HepG2 (cell line): ENCODE measurements around the gene SNAPC3. TPM values are rescaled to one million over a fixed set of nuclear protein-coding genes. Genes with fewer than 3 reads are reported as not detected.

Experiments used
- CCDC6 ChIP-seq: sonication (generic); formaldehyde crosslinking; IDR thresholded peaks from 2 replicates; pipeline ENCODE4 v1.8.1; 2022; ENCODE audit warnings: mild to moderate bottlenecking, missing genetic modification reagents, moderate library complexity
- FOXA3 ChIP-seq: IDR thresholded peaks from 2 replicates; pipeline ENCODE4 v1.6.1; 2016; ENCODE audit warnings: missing genetic modification reagents, missing compliant biosample characterization
- KAT2B ChIP-seq: fragments of 150-350 bp; IDR thresholded peaks from 2 replicates; pipeline ENCODE4 v1.6.1; 2014; ENCODE audit warnings: low read depth, low read length, borderline replicate concordance
- MIXL1 ChIP-seq: IDR thresholded peaks from 2 replicates; pipeline ENCODE4 v1.6.1; 2016
- ONECUT2 ChIP-seq: sonication (generic); formaldehyde crosslinking; IDR thresholded peaks from 2 replicates; pipeline ENCODE4 v1.4.0; 2020; ENCODE audit warnings: missing genetic modification reagents
- PITX1 ChIP-seq: sonication (generic); formaldehyde crosslinking; IDR thresholded peaks from 2 replicates; pipeline ENCODE4 v1.5.1; 2020; ENCODE audit warnings: mild to moderate bottlenecking, missing genetic modification reagents
- PPARG ChIP-seq: conservative IDR thresholded peaks from 2 replicates; pipeline ENCODE4 v1.6.1; 2016; ENCODE audit warnings: missing biosample characterization, missing genetic modification reagents
- SOX5 ChIP-seq: IDR thresholded peaks from 2 replicates; pipeline ENCODE4 v1.6.1; 2016; ENCODE audit warnings: borderline replicate concordance
- SOX6 ChIP-seq, 2 experiments: fragments of 450-650 bp in 1 of 2; sonication (generic) in 1 of 2; formaldehyde crosslinking in 1 of 2; IDR thresholded peaks; 2 replicates each; pipeline versions ENCODE4 v1.4.0 to v1.6.1; 2017 to 2020; ENCODE audit warnings: antibody characterized with exemption in 1 of 2, mild to moderate bottlenecking in 1 of 2, missing genetic modification reagents in 1 of 2
- SSRP1 ChIP-seq: IDR thresholded peaks from 2 replicates; pipeline ENCODE4 v1.6.1; 2016; ENCODE audit warnings: control low read depth
- TARDBP ChIP-seq: sonication (generic); formaldehyde crosslinking; IDR thresholded peaks from 2 replicates; pipeline ENCODE4 v1.8.0; 2022; ENCODE audit warnings: mild to moderate bottlenecking, missing genetic modification reagents
- WIZ ChIP-seq: sonication (generic); formaldehyde crosslinking; IDR thresholded peaks from 2 replicates; pipeline ENCODE4 v1.5.1; 2020; ENCODE audit warnings: mild to moderate bottlenecking, missing genetic modification reagents
- ZMYM3 ChIP-seq: sonication (generic); formaldehyde crosslinking; IDR thresholded peaks from 2 replicates; pipeline ENCODE4 v1.5.1; 2020; ENCODE audit warnings: mild to moderate bottlenecking, missing genetic modification reagents
- ZNF557 ChIP-seq: sonication (generic); formaldehyde crosslinking; IDR thresholded peaks from 2 replicates; pipeline ENCODE4 v1.4.0; 2020; ENCODE audit warnings: missing genetic modification reagents
- ZNF564 ChIP-seq: sonication (generic); formaldehyde crosslinking; IDR thresholded peaks from 2 replicates; pipeline ENCODE4 v1.8.1; 2023; ENCODE audit warnings: mild to moderate bottlenecking, missing genetic modification reagents
- ZNF670 ChIP-seq: sonication (generic); formaldehyde crosslinking; IDR thresholded peaks from 2 replicates; pipeline ENCODE4 v1.8.0; 2022; ENCODE audit warnings: mild to moderate bottlenecking, missing genetic modification reagents, borderline replicate concordance
- ZNF879 ChIP-seq: sonication (generic); formaldehyde crosslinking; IDR thresholded peaks from 2 replicates; pipeline ENCODE4 v1.8.1; 2023; ENCODE audit warnings: missing genetic modification reagents
- polyA plus RNA-seq, 8 experiments: library from polyadenylated mRNA; depleted of rRNA in 3 of 8; stranded (reverse) in 7 of 8; unstranded in 1 of 8; fragments of >200 nt; fragmentation: Illumina TruSeq in 4 of 8; extraction: Trizol in 4 of 8; gene quantifications; 2 replicates each; pipeline versions ENCODE4 v1.2.1 to v1.2.3, GENCODE V29; 2011 to 2016; ENCODE audit warnings: low read depth in 4 of 8, missing spikeins in 1 of 8, mixed read lengths in 1 of 8; ENCODE audit not compliant: insufficient read depth in 1 of 8
- total RNA-seq, 5 experiments: library from RNA; depleted of rRNA; stranded (reverse); fragments of >200 nt; fragmentation: Illumina TruSeq; extraction: Trizol; gene quantifications; 2 replicates each; pipeline ENCODE4 v1.2.3, GENCODE V29; 2016; ENCODE audit warnings: low read depth in 1 of 5
- TF ChIP-seq, protein P1 (sequence below): sonication (generic); formaldehyde crosslinking; conservative IDR thresholded peaks from 2 replicates; pipeline ENCODE4 v1.8.1; 2023; ENCODE audit warnings: missing genetic modification reagents
- TF ChIP-seq, protein P2 (sequence below): sonication (generic); formaldehyde crosslinking; conservative IDR thresholded peaks from 2 replicates; pipeline ENCODE4 v1.4.0; 2020; ENCODE audit warnings: mild to moderate bottlenecking, missing genetic modification reagents, moderate library complexity
- TF ChIP-seq, protein P3 (sequence below): sonication (generic); formaldehyde crosslinking; IDR thresholded peaks from 2 replicates; pipeline ENCODE4 v1.4.0; 2020; ENCODE audit warnings: missing genetic modification reagents
- TF ChIP-seq, protein P4 (sequence below): IDR thresholded peaks from 2 replicates; pipeline ENCODE4 v1.4.0; 2020; ENCODE audit warnings: mild to moderate bottlenecking, missing genetic modification reagents
- TF ChIP-seq, protein P5 (sequence below): IDR thresholded peaks from 2 replicates; pipeline ENCODE4 v1.6.1; 2016; ENCODE audit warnings: missing genetic modification reagents, missing compliant biosample characterization

The SNAPC3 gene
- total and polyA plus RNA-seq, 2 of the 13 experiments (the other 11 are each of a cell fraction or from before 2014, with no cell fraction given), result 25.6 to 26.0 TPM

DNA sequence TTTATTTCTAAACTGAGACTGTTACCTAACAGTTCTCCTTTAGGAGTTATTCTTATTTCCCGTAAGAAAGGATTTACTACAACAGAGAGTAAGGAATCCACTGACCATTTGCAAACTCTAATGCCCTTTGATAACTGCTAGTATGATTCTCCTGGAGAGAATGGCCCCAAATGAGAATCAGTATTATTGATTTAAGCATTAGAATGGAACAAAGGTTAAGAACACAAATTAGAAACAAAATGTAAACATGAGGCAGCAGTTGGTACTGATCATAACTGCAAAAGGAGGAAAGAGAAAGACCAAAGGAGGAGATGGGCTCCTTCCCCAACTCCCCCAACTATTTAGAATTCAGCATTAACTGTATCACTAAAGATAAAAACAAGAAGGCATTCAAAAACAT, 57.4 kb downstream of the SNAPC3 start (continued):
- TF ChIP-seq PITX1 (CRISPR knock-in tag), result peak; percentile 31
- TF ChIP-seq, protein P1, sequence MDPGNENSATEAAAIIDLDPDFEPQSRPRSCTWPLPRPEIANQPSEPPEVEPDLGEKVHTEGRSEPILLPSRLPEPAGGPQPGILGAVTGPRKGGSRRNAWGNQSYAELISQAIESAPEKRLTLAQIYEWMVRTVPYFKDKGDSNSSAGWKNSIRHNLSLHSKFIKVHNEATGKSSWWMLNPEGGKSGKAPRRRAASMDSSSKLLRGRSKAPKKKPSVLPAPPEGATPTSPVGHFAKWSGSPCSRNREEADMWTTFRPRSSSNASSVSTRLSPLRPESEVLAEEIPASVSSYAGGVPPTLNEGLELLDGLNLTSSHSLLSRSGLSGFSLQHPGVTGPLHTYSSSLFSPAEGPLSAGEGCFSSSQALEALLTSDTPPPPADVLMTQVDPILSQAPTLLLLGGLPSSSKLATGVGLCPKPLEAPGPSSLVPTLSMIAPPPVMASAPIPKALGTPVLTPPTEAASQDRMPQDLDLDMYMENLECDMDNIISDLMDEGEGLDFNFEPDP (CRISPR knock-in tag), result no peak
- TF ChIP-seq, protein P2, sequence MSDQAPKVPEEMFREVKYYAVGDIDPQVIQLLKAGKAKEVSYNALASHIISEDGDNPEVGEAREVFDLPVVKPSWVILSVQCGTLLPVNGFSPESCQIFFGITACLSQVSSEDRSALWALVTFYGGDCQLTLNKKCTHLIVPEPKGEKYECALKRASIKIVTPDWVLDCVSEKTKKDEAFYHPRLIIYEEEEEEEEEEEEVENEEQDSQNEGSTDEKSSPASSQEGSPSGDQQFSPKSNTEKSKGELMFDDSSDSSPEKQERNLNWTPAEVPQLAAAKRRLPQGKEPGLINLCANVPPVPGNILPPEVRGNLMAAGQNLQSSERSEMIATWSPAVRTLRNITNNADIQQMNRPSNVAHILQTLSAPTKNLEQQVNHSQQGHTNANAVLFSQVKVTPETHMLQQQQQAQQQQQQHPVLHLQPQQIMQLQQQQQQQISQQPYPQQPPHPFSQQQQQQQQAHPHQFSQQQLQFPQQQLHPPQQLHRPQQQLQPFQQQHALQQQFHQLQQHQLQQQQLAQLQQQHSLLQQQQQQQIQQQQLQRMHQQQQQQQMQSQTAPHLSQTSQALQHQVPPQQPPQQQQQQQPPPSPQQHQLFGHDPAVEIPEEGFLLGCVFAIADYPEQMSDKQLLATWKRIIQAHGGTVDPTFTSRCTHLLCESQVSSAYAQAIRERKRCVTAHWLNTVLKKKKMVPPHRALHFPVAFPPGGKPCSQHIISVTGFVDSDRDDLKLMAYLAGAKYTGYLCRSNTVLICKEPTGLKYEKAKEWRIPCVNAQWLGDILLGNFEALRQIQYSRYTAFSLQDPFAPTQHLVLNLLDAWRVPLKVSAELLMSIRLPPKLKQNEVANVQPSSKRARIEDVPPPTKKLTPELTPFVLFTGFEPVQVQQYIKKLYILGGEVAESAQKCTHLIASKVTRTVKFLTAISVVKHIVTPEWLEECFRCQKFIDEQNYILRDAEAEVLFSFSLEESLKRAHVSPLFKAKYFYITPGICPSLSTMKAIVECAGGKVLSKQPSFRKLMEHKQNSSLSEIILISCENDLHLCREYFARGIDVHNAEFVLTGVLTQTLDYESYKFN (CRISPR knock-in tag), result peak; percentile 58
- 0 out of 2 replicates have a peak, but pooled peaks have one; percentile 37 for TF ChIP-seq MIXL1 (CRISPR knock-in tag)
- no peak for TF ChIP-seq SOX6 (IDR thresholded peaks at IDR 0.05)
- TF ChIP-seq SOX6 (CRISPR knock-in tag; IDR thresholded peaks at IDR 0.05), result peak; percentile 49; the same call in 1 of the 2 replicates
- TF ChIP-seq ZNF564 (CRISPR knock-in tag), result no peak
- no peak for TF ChIP-seq ZMYM3 (CRISPR knock-in tag)
- TF ChIP-seq, protein P3, sequence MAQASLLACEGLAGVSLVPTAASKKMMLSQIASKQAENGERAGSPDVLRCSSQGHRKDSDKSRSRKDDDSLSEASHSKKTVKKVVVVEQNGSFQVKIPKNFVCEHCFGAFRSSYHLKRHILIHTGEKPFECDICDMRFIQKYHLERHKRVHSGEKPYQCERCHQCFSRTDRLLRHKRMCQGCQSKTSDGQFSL, result no peak
- TF ChIP-seq SSRP1 (CRISPR knock-in tag), result no peak
- no peak for TF ChIP-seq ZNF879
- TF ChIP-seq PPARG (CRISPR knock-in tag), result peak; percentile 64; the same call in 1 of the 2 replicates
- TF ChIP-seq, protein P4, sequence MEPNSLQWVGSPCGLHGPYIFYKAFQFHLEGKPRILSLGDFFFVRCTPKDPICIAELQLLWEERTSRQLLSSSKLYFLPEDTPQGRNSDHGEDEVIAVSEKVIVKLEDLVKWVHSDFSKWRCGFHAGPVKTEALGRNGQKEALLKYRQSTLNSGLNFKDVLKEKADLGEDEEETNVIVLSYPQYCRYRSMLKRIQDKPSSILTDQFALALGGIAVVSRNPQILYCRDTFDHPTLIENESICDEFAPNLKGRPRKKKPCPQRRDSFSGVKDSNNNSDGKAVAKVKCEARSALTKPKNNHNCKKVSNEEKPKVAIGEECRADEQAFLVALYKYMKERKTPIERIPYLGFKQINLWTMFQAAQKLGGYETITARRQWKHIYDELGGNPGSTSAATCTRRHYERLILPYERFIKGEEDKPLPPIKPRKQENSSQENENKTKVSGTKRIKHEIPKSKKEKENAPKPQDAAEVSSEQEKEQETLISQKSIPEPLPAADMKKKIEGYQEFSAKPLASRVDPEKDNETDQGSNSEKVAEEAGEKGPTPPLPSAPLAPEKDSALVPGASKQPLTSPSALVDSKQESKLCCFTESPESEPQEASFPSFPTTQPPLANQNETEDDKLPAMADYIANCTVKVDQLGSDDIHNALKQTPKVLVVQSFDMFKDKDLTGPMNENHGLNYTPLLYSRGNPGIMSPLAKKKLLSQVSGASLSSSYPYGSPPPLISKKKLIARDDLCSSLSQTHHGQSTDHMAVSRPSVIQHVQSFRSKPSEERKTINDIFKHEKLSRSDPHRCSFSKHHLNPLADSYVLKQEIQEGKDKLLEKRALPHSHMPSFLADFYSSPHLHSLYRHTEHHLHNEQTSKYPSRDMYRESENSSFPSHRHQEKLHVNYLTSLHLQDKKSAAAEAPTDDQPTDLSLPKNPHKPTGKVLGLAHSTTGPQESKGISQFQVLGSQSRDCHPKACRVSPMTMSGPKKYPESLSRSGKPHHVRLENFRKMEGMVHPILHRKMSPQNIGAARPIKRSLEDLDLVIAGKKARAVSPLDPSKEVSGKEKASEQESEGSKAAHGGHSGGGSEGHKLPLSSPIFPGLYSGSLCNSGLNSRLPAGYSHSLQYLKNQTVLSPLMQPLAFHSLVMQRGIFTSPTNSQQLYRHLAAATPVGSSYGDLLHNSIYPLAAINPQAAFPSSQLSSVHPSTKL (CRISPR knock-in tag), result peak; percentile 24; the same call in 1 of the 2 replicates
- TF ChIP-seq CCDC6 (CRISPR knock-in tag), result no peak
- no peak for TF ChIP-seq ZNF557
- peak; percentile 21; the same call in 1 of the 2 replicates for TF ChIP-seq TARDBP (CRISPR knock-in tag)
- TF ChIP-seq, protein P5, sequence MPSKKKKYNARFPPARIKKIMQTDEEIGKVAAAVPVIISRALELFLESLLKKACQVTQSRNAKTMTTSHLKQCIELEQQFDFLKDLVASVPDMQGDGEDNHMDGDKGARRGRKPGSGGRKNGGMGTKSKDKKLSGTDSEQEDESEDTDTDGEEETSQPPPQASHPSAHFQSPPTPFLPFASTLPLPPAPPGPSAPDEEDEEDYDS (CRISPR knock-in tag), result no peak
- 0 out of 2 replicates have a peak, but pooled peaks have one; percentile 48 for TF ChIP-seq SOX5 (CRISPR knock-in tag)
- peak; percentile 61; the same call in 1 of the 2 replicates for TF ChIP-seq ONECUT2
- TF ChIP-seq ZNF670, result no peak
- 0 out of 2 replicates have a peak, but pooled peaks have one; percentile 22 for TF ChIP-seq KAT2B
- TF ChIP-seq FOXA3 (CRISPR knock-in tag), result peak; percentile 72
- TF ChIP-seq WIZ (CRISPR knock-in tag), result no peak
